HEK293 (cell line): Measurements from ENCODE around the gene TVP23C.

Source experiments
- BCL11A ChIP-seq: fragments of 450-650 bp; formaldehyde crosslinking; IDR thresholded peaks from 2 replicates; pipeline ENCODE4 v1.5.1; 2016; ENCODE audit warnings: low read depth, missing biosample characterization, missing genetic modification characterization
- GFI1B ChIP-seq: fragments of 450-650 bp; formaldehyde crosslinking; IDR thresholded peaks from 2 replicates; pipeline ENCODE4 v1.5.1; 2016; ENCODE audit warnings: missing biosample characterization, missing genetic modification characterization
- MZF1 ChIP-seq: fragments of 450-650 bp; formaldehyde crosslinking; IDR thresholded peaks from 2 replicates; pipeline ENCODE4 v1.5.1; 2017; ENCODE audit warnings: missing biosample characterization, missing genetic modification characterization, borderline replicate concordance
- SP2 ChIP-seq: fragments of 450-650 bp; formaldehyde crosslinking; IDR thresholded peaks from 2 replicates; pipeline ENCODE4 v1.5.1; 2016; ENCODE audit warnings: missing biosample characterization, missing genetic modification characterization
- ZBTB20 ChIP-seq: fragments of 450-650 bp; formaldehyde crosslinking; IDR thresholded peaks from 2 replicates; pipeline ENCODE4 v1.5.1; 2016; ENCODE audit warnings: missing biosample characterization, missing genetic modification characterization
- ZNF121 ChIP-seq: fragments of 450-650 bp; formaldehyde crosslinking; IDR thresholded peaks from 2 replicates; pipeline ENCODE4 v1.5.1; 2016; ENCODE audit warnings: missing biosample characterization, missing genetic modification characterization
- ZNF132 ChIP-seq: fragments of 450-650 bp; formaldehyde crosslinking; IDR thresholded peaks from 2 replicates; pipeline ENCODE4 v1.5.1; 2017; ENCODE audit warnings: missing biosample characterization, missing genetic modification characterization, borderline replicate concordance
- ZNF404 ChIP-seq: fragments of 450-650 bp; formaldehyde crosslinking; IDR thresholded peaks from 2 replicates; pipeline ENCODE4 v1.5.1; 2017; ENCODE audit warnings: missing biosample characterization, missing genetic modification characterization
- ZNF416 ChIP-seq: fragments of 450-650 bp; formaldehyde crosslinking; IDR thresholded peaks from 2 replicates; pipeline ENCODE4 v1.5.1; 2016; ENCODE audit warnings: missing biosample characterization, missing genetic modification characterization
- ZNF501 ChIP-seq: fragments of 450-650 bp; formaldehyde crosslinking; IDR thresholded peaks from 2 replicates; pipeline ENCODE4 v1.5.1; 2016; ENCODE audit warnings: missing biosample characterization, missing genetic modification characterization
- ZNF707 ChIP-seq: fragments of 450-650 bp; formaldehyde crosslinking; IDR thresholded peaks from 2 replicates; pipeline ENCODE4 v1.5.1; 2016; ENCODE audit warnings: missing biosample characterization, missing genetic modification characterization
- ZSCAN16 ChIP-seq: fragments of 450-650 bp; formaldehyde crosslinking; IDR thresholded peaks from 2 replicates; pipeline ENCODE4 v1.5.1; 2016; ENCODE audit warnings: missing biosample characterization, missing genetic modification characterization
- TF ChIP-seq, protein P1 (sequence below): fragments of 450-650 bp; formaldehyde crosslinking; IDR thresholded peaks from 2 replicates; pipeline ENCODE4 v1.5.1; 2016; ENCODE audit warnings: missing biosample characterization, missing genetic modification characterization
- TF ChIP-seq, protein P2 (sequence below): fragments of 450-650 bp; formaldehyde crosslinking; IDR thresholded peaks from 2 replicates; pipeline ENCODE4 v1.5.1; 2016; ENCODE audit warnings: missing biosample characterization, missing genetic modification characterization

DNA sequence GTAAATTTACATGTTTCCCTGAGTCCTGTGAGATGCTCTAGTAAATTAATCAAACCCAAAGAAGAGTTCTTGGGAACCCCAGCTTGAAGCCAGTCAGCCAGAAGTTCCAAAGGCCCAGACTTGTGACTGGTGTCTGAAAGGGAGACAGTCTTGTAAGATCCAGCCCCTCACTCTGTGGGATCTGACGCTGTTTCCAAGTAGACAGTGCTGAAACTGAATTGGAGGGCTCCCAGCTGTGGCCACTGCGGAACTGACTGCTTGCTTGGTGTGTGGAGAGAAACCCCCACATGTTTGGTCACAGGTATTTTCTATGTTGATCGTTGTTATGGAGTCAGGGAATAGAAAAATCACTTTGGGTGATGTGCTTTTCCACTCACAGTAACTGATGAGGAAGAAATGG lies 90.4 kb downstream of the TVP23C start:
- TF ChIP-seq, protein P1, sequence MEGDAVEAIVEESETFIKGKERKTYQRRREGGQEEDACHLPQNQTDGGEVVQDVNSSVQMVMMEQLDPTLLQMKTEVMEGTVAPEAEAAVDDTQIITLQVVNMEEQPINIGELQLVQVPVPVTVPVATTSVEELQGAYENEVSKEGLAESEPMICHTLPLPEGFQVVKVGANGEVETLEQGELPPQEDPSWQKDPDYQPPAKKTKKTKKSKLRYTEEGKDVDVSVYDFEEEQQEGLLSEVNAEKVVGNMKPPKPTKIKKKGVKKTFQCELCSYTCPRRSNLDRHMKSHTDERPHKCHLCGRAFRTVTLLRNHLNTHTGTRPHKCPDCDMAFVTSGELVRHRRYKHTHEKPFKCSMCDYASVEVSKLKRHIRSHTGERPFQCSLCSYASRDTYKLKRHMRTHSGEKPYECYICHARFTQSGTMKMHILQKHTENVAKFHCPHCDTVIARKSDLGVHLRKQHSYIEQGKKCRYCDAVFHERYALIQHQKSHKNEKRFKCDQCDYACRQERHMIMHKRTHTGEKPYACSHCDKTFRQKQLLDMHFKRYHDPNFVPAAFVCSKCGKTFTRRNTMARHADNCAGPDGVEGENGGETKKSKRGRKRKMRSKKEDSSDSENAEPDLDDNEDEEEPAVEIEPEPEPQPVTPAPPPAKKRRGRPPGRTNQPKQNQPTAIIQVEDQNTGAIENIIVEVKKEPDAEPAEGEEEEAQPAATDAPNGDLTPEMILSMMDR = no peak
- no peak for TF ChIP-seq ZSCAN16 (tag by site-specific recombination)
- no peak for TF ChIP-seq SP2 (tag by site-specific recombination)
- TF ChIP-seq, protein P2, sequence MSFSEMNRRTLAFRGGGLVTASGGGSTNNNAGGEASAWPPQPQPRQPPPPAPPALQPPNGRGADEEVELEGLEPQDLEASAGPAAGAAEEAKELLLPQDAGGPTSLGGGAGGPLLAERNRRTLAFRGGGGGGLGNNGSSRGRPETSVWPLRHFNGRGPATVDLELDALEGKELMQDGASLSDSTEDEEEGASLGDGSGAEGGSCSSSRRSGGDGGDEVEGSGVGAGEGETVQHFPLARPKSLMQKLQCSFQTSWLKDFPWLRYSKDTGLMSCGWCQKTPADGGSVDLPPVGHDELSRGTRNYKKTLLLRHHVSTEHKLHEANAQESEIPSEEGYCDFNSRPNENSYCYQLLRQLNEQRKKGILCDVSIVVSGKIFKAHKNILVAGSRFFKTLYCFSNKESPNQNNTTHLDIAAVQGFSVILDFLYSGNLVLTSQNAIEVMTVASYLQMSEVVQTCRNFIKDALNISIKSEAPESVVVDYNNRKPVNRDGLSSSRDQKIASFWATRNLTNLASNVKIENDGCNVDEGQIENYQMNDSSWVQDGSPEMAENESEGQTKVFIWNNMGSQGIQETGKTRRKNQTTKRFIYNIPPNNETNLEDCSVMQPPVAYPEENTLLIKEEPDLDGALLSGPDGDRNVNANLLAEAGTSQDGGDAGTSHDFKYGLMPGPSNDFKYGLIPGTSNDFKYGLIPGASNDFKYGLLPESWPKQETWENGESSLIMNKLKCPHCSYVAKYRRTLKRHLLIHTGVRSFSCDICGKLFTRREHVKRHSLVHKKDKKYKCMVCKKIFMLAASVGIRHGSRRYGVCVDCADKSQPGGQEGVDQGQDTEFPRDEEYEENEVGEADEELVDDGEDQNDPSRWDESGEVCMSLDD = no peak
- TF ChIP-seq BCL11A (tag by site-specific recombination) = no peak
- TF ChIP-seq ZNF132 (tag by site-specific recombination) = no peak
- TF ChIP-seq MZF1 = no peak
- no peak for TF ChIP-seq GFI1B (tag by site-specific recombination)
- no peak for TF ChIP-seq ZNF404 (tag by site-specific recombination)
- no peak for TF ChIP-seq ZNF501 (tag by site-specific recombination)
- TF ChIP-seq ZNF707 (tag by site-specific recombination) = no peak
- no peak for TF ChIP-seq ZBTB20
- TF ChIP-seq ZNF121 (tag by site-specific recombination) = no peak
- no peak for TF ChIP-seq ZNF416 (tag by site-specific recombination)
